ENCODE results near the gene LYSMD3.
A peak's percentile ranks its signal among the peaks of the same experiment; 100 is the strongest.
"Not testable (repeated sequence)": the region's sequence is repeated elsewhere in the genome, so short reads cannot be mapped to it uniquely, and the experiment has no call there.

LYSMD3 gene

GRCh38 chr5:90529194-90529938, at the start of gene LYSMD3:
Gene LYSMD3, minus strand, starts transcription at chr5:90529584. Its CDS starts 4,295 bp downstream, at chr5:90525289.
- DNase-seq: peak; percentile 95

- not testable (repeated sequence) for DNase-seq
These were observed 47.2 kb upstream of the LYSMD3 start for GRCh38 chr5:90576566-90576965.

GRCh38 chr5:90575712-90576111, 46.3 kb upstream of the LYSMD3 start:
- no peak for DNase-seq

GRCh38 chr5:90571147-90571773, 41.9 kb upstream of the LYSMD3 start:
- no peak for DNase-seq

GRCh38 chr5:90570034-90570433, 40.6 kb upstream of the LYSMD3 start:
- DNase-seq: no peak

- DNase-seq: no peak
These were observed 39.7 kb upstream of the LYSMD3 start for GRCh38 chr5:90569084-90569483.

GRCh38 chr5:90565491-90565890, 36.1 kb upstream of the LYSMD3 start:
- no peak for DNase-seq

- no peak for DNase-seq
These were observed 33.7 kb upstream of the LYSMD3 start for GRCh38 chr5:90563108-90563507.

GRCh38 chr5:90562341-90562740, 33.0 kb upstream of the LYSMD3 start:
- DNase-seq: peak; percentile 53

GRCh38 chr5:90561766-90562165, 32.4 kb upstream of the LYSMD3 start:
- DNase-seq: no peak

- no peak for DNase-seq
These were observed 31.4 kb upstream of the LYSMD3 start for GRCh38 chr5:90560771-90561170.

- peak; percentile 98 for DNase-seq
These were observed 29.2 kb upstream of the LYSMD3 start, which contains the start of gene ADGRV1 for GRCh38 chr5:90558344-90559192. Gene ADGRV1, plus strand, starts transcription at chr5:90558797. Its CDS starts 99 bp downstream, at chr5:90558896.

GRCh38 chr5:90557871-90558270, 28.5 kb upstream of the LYSMD3 start:
- DNase-seq: peak; percentile 37

- DNase-seq: peak; percentile 53
These were observed 28.0 kb upstream of the LYSMD3 start for GRCh38 chr5:90557391-90557790.

GRCh38 chr5:90555666-90556065, 26.3 kb upstream of the LYSMD3 start:
- no peak for DNase-seq

- no peak for DNase-seq
These were observed 25.1 kb upstream of the LYSMD3 start for GRCh38 chr5:90554358-90555006.

GRCh38 chr5:90553711-90554110, 24.3 kb upstream of the LYSMD3 start:
- no peak for DNase-seq

GRCh38 chr5:90551376-90551775, 22.0 kb upstream of the LYSMD3 start:
- no peak for DNase-seq

- no peak for DNase-seq
These were observed 21.6 kb upstream of the LYSMD3 start for GRCh38 chr5:90550963-90551362.

GRCh38 chr5:90549729-90550275, 20.4 kb upstream of the LYSMD3 start:
- DNase-seq: no peak

GRCh38 chr5:90549223-90549622, 19.8 kb upstream of the LYSMD3 start:
- DNase-seq: no peak

GRCh38 chr5:90548069-90548593, 18.7 kb upstream of the LYSMD3 start:
- peak; percentile 84 for DNase-seq

Measured in NCI-H146 (cell line).